ENCODE data around the gene HSD17B4.

The HSD17B4 gene

DNA sequence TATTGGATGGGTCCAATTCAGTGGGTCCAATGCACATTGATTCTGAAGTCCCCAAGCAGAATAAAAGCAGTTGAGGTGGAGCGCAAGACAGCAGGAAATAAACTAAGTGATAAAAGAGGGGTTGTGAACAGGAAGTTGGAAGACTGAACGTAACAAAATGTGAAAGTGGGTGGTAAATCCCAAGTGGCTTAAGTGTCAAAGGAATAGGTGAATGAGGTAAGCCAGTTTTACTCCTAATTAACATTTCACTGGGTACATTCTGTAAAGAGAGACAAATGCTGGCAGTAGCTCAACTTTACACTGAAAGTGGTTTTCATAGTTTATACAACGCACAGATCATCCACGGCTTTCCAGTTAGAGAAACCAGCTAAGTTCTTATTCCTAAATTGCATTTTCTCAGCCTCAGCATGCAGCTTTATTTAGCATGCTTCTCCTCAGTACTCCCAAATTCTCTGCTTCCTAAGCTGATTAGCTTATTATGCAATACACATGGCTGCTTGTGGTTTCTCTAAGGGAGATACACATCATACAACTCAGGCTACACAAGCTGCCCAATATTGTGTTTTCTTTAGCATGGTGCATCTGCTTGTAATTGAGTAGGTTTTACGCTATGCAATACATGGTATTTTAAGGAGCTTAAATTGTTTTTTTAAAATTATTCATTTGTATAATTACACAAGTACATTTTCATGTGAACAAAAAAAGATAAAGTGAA is 34.2 kb upstream of the HSD17B4 start:
- Histone ChIP-seq H3K4me2 (ENCODE audit: low read length) (no peak overlapping the region), H3K9me3 (ENCODE audit: control insufficient read depth, insufficient read depth, low read length) (no peaks in the 10 kb centered on the region), H3K27ac (ENCODE audit: low read depth, low read length) (no peak overlapping the region), H3F3A (ENCODE audit: control insufficient read depth, insufficient read depth) (no peaks in the 10 kb centered on the region), H3K4me1 (ENCODE audit: control insufficient read depth, low read length) (peaks cover 25% of the 10 kb centered on the region), H3K9me2 (replicated peaks; ENCODE audit: control insufficient read depth, low read length) (no peaks in the 10 kb centered on the region), H3K36me3 (ENCODE audit: control insufficient read depth, low read length) (no peaks in the 10 kb centered on the region), H3K79me2 (ENCODE audit: control insufficient read depth, low read length) (no peaks in the 10 kb centered on the region), H3K4me3 (ENCODE audit: low read length) (no peak overlapping the region), H3K27me3 (ENCODE audit: control insufficient read depth, low read length) (no peaks in the 10 kb centered on the region), H4K20me1 (ENCODE audit: control insufficient read depth, insufficient read depth, low read depth, low read length) (no peaks in the 10 kb centered on the region)
- no peak for TF ChIP-seq EZH2phosphoT487 (IDR thresholded peaks at IDR 0.05; ENCODE audit: borderline replicate concordance, low read length)
- TF ChIP-seq, protein P1, sequence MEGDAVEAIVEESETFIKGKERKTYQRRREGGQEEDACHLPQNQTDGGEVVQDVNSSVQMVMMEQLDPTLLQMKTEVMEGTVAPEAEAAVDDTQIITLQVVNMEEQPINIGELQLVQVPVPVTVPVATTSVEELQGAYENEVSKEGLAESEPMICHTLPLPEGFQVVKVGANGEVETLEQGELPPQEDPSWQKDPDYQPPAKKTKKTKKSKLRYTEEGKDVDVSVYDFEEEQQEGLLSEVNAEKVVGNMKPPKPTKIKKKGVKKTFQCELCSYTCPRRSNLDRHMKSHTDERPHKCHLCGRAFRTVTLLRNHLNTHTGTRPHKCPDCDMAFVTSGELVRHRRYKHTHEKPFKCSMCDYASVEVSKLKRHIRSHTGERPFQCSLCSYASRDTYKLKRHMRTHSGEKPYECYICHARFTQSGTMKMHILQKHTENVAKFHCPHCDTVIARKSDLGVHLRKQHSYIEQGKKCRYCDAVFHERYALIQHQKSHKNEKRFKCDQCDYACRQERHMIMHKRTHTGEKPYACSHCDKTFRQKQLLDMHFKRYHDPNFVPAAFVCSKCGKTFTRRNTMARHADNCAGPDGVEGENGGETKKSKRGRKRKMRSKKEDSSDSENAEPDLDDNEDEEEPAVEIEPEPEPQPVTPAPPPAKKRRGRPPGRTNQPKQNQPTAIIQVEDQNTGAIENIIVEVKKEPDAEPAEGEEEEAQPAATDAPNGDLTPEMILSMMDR (IDR thresholded peaks at IDR 0.05; ENCODE audit: low read depth, low read length, poor library complexity, severe bottlenecking), result no peak

DNA sequence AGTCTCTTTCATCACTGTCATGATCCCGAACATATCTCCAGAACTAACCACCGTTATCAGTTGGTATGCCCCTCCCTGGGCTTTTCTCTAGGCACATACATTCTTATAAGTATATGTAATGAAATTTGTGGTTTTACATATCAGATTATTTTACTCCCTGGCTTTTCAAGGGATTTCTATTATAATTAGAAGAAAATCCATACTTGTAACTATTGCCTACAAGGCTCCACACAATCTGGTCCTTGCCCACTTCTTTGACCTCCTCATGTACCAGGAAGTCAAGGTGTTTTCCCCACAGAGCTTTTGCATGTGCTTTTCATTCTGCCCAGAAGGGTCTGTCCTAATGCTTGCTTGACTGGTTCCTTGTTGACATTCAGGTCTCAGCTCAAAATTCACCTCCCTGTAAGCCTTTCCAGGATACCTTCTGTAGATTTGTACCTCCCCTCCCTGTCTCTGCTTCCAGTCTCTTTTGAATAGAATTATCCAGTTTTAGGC is 33.6 kb upstream of the HSD17B4 start:
- H3K27ac ChIP-seq (ENCODE audit: low read depth, low read length), result no peak overlapping the region
- H3K36me3 ChIP-seq (ENCODE audit: control insufficient read depth, low read length), result no peaks in the 10 kb centered on the region
- H3K4me3 ChIP-seq (ENCODE audit: low read length), result no peak overlapping the region
- no peak overlapping the region for H3K4me2 ChIP-seq (ENCODE audit: low read length)
- no peak for TF ChIP-seq EZH2phosphoT487 (IDR thresholded peaks at IDR 0.05; ENCODE audit: borderline replicate concordance, low read length)
- H3F3A ChIP-seq (ENCODE audit: control insufficient read depth, insufficient read depth), result no peaks in the 10 kb centered on the region
- H3K9me2 ChIP-seq (replicated peaks; ENCODE audit: control insufficient read depth, low read length), result no peaks in the 10 kb centered on the region
- H3K27me3 ChIP-seq (ENCODE audit: control insufficient read depth, low read length), result no peaks in the 10 kb centered on the region
- no peaks in the 10 kb centered on the region for H4K20me1 ChIP-seq (ENCODE audit: control insufficient read depth, insufficient read depth, low read depth, low read length)
- no peaks in the 10 kb centered on the region for H3K79me2 ChIP-seq (ENCODE audit: control insufficient read depth, low read length)
- H3K4me1 ChIP-seq (ENCODE audit: control insufficient read depth, low read length), result peaks cover 25% of the 10 kb centered on the region
- no peaks in the 10 kb centered on the region for H3K9me3 ChIP-seq (ENCODE audit: control insufficient read depth, insufficient read depth, low read length)

DNA sequence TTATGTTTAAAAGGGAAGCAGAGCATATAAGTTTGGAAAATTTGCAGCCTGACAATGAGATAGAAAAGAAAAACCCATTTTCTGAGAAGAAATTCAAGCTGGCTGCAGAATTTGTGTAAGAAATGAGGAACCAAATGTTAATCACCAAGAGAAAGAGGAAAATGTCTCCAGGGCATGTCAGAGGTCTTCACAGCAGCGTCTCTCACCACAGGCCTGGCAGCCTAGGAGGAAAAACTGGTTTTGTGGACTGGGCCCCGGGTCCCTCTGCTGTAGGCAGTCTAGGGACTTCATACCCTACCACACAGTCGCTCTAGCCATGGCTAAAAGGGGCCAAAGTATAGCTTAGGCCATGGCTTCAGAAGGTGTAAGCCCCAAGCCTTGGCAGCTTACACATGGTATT is 32.1 kb upstream of the HSD17B4 start:
- TF ChIP-seq, protein P1 (IDR thresholded peaks at IDR 0.05; ENCODE audit: low read depth, low read length, poor library complexity, severe bottlenecking), result no peak
- no peak for TF ChIP-seq EZH2phosphoT487 (IDR thresholded peaks at IDR 0.05; ENCODE audit: borderline replicate concordance, low read length)
- Histone ChIP-seq H3K79me2 (ENCODE audit: control insufficient read depth, low read length) (no peaks in the 10 kb centered on the region), H3K9me3 (ENCODE audit: control insufficient read depth, insufficient read depth, low read length) (no peaks in the 10 kb centered on the region), H4K20me1 (ENCODE audit: control insufficient read depth, insufficient read depth, low read depth, low read length) (no peaks in the 10 kb centered on the region), H3K36me3 (ENCODE audit: control insufficient read depth, low read length) (no peaks in the 10 kb centered on the region), H3K4me1 (ENCODE audit: control insufficient read depth, low read length) (peaks cover 18% of the 10 kb centered on the region), H3F3A (ENCODE audit: control insufficient read depth, insufficient read depth) (no peaks in the 10 kb centered on the region), H3K27me3 (ENCODE audit: control insufficient read depth, low read length) (no peaks in the 10 kb centered on the region), H3K27ac (ENCODE audit: low read depth, low read length) (no peak overlapping the region), H3K9me2 (replicated peaks; ENCODE audit: control insufficient read depth, low read length) (no peaks in the 10 kb centered on the region), H3K4me2 (ENCODE audit: low read length) (no peak overlapping the region), H3K4me3 (ENCODE audit: low read length) (no peak overlapping the region)

DNA sequence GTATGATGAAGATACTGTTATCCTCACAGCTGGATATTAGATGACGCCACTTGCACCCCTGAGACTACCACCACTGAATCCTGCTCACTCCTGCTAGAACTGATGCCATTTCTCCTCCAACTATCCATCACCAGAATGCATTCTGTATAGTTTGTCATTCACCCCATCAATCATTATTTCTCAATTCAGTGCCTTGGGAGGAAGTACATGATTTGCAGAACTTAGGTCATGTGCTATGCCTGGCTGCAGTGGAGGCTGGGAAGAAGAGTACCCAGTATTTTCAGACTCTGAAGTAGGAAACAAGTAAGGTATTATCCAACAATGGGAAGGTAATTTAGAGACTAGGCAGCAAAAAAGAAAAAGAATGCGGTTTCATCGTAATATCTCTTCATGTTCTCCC is 26.2 kb upstream of the HSD17B4 start:
- Histone ChIP-seq H3K36me3 (ENCODE audit: control insufficient read depth, low read length) (no peaks in the 10 kb centered on the region), H3F3A (ENCODE audit: control insufficient read depth, insufficient read depth) (no peaks in the 10 kb centered on the region), H3K4me3 (ENCODE audit: low read length) (no peak overlapping the region), H3K4me2 (ENCODE audit: low read length) (no peak overlapping the region), H3K79me2 (ENCODE audit: control insufficient read depth, low read length) (no peaks in the 10 kb centered on the region), H3K9me3 (ENCODE audit: control insufficient read depth, insufficient read depth, low read length) (no peaks in the 10 kb centered on the region), H3K27ac (ENCODE audit: low read depth, low read length) (no peak overlapping the region), H4K20me1 (ENCODE audit: control insufficient read depth, insufficient read depth, low read depth, low read length) (no peaks in the 10 kb centered on the region), H3K9me2 (replicated peaks; ENCODE audit: control insufficient read depth, low read length) (no peaks in the 10 kb centered on the region), H3K27me3 (ENCODE audit: control insufficient read depth, low read length) (no peaks in the 10 kb centered on the region), H3K4me1 (ENCODE audit: control insufficient read depth, low read length) (no peaks in the 10 kb centered on the region)
- TF ChIP-seq, protein P1 (IDR thresholded peaks at IDR 0.05; ENCODE audit: low read depth, low read length, poor library complexity, severe bottlenecking), result no peak
- no peak for TF ChIP-seq EZH2phosphoT487 (IDR thresholded peaks at IDR 0.05; ENCODE audit: borderline replicate concordance, low read length)
